GM20431 (cell line): ENCODE measurements around the gene RAB3IL1.
"Not testable (repeated sequence)": the region's sequence is repeated elsewhere in the genome, so short reads cannot be mapped to it uniquely, and the experiment has no call there.

ENCODE experiments used
- in situ Hi-C: fragments of 300-500 bp; cut with MseI, MboI; formaldehyde crosslinking; loops from one replicate; pipeline ENCODE4 v1.15.0; 2020; ENCODE audit warnings: low sequenced_read_pairs; ENCODE audit not compliant: unreplicated experiment

RAB3IL1 gene

GRCh38 chr11:61890529-61891330 is 26.6 kb downstream of the RAB3IL1 start:
- in situ Hi-C loops = loop anchor here (10.0 kb wide), 1 partner anchor 184 kb away; no protein-coding TSS in a partner anchor

GRCh38 chr11:61889831-61890230 is 27.5 kb downstream of the RAB3IL1 start:
- in situ Hi-C loops = loop anchor here (10.0 kb wide), 1 partner anchor 185 kb away; no protein-coding TSS in a partner anchor

- in situ Hi-C loops = no loop called here
Observed at GRCh38 chr11:61888590-61888989, 28.8 kb downstream of the RAB3IL1 start.

- in situ Hi-C loops = no loop called here
Observed at GRCh38 chr11:61887839-61888494, 29.4 kb downstream of the RAB3IL1 start.

- in situ Hi-C loops = no loop called here
Observed at GRCh38 chr11:61886643-61887042, 30.7 kb downstream of the RAB3IL1 start.

GRCh38 chr11:61885784-61886580 is 31.4 kb downstream of the RAB3IL1 start:
- in situ Hi-C loops = no loop called here

GRCh38 chr11:61885166-61885778 is 32.1 kb downstream of the RAB3IL1 start:
- in situ Hi-C loops = no loop called here

- in situ Hi-C loops = no loop called here
Observed at GRCh38 chr11:61883947-61884346, 33.4 kb downstream of the RAB3IL1 start.

- in situ Hi-C loops = no loop called here
Observed at GRCh38 chr11:61883327-61883726, 34.0 kb downstream of the RAB3IL1 start.

- in situ Hi-C loops = no loop called here
Observed at GRCh38 chr11:61882879-61883278, 34.5 kb downstream of the RAB3IL1 start.

GRCh38 chr11:61882267-61882666 is 35.1 kb downstream of the RAB3IL1 start:
- in situ Hi-C loops = not testable (repeated sequence)

- in situ Hi-C loops = no loop called here
Observed at GRCh38 chr11:61881397-61881796, 36.0 kb downstream of the RAB3IL1 start.

GRCh38 chr11:61880454-61880853 is 36.9 kb downstream of the RAB3IL1 start:
- in situ Hi-C loops = no loop called here

- in situ Hi-C loops = no loop called here
Observed at GRCh38 chr11:61880031-61880430, 37.3 kb downstream of the RAB3IL1 start.

- in situ Hi-C loops = no loop called here
Observed at GRCh38 chr11:61879152-61879551, 38.2 kb downstream of the RAB3IL1 start.

- in situ Hi-C loops = no loop called here
Observed at GRCh38 chr11:61875698-61876097, 41.7 kb downstream of the RAB3IL1 start.

- in situ Hi-C loops = no loop called here
Observed at GRCh38 chr11:61874853-61875252, 42.5 kb downstream of the RAB3IL1 start.

- in situ Hi-C loops = no loop called here
Observed at GRCh38 chr11:61874377-61874809, 43.0 kb downstream of the RAB3IL1 start.

GRCh38 chr11:61873588-61874376 is 43.6 kb downstream of the RAB3IL1 start:
- in situ Hi-C loops = no loop called here
